HG02885 (cell line): ENCODE results near the gene GOLGA6C.
"Not testable (repeated sequence)": the region's sequence is repeated elsewhere in the genome, so short reads cannot be mapped to it uniquely, and the experiment has no call there.

ENCODE experiments used
- ATAC-seq: cut with Tn5 transposase; IDR thresholded peaks from one replicate; pipeline ENCODE4 v1.9.1; 2021; ENCODE audit warnings: mild to moderate bottlenecking; ENCODE audit not compliant: unreplicated experiment, poor library complexity

Gene GOLGA6C

GRCh38 chr15:75309711-75310110, 51.6 kb downstream of the GOLGA6C start:
- no peak for ATAC-seq

GRCh38 chr15:75312548-75312947, 54.4 kb downstream of the GOLGA6C start:
- ATAC-seq = not testable (repeated sequence)

GRCh38 chr15:75313116-75313845, 55.1 kb downstream of the GOLGA6C start:
- ATAC-seq = no peak

- no peak for ATAC-seq
Measured at GRCh38 chr15:75314552-75315290, 56.6 kb downstream of the GOLGA6C start.

- not testable (repeated sequence) for ATAC-seq
Measured at GRCh38 chr15:75319231-75319897, 61.2 kb downstream of the GOLGA6C start.
